Measurements from ENCODE around the gene HSPB3. TPM values are rescaled to one million over a fixed set of nuclear protein-coding genes. Genes with fewer than 3 reads are reported as not detected.

The HSPB3 gene
- not detected in 2 replicates for total RNA-seq

GRCh38 chr5:54455413-54456157 is at the start of gene HSPB3:
Gene HSPB3 (plus strand): TSS chr5:54455699. CDS start chr5:54455790, 91 bp downstream.

Other genes with a start within 250 kb of the HSPB3 start
- gene ARL15, start 145.1 kb upstream of the HSPB3 start, total RNA-seq: 20.8 and 26.9 TPM in 2 replicates
- gene SNX18, start 62.1 kb downstream of the HSPB3 start, total RNA-seq: 87.3 and 92.0 TPM in 2 replicates

All from bronchial smooth muscle cell (primary cell).